Endothelial cell of umbilical vein (primary cell): ENCODE results near the gene KLRG1. TPM values are rescaled to one million over a fixed set of nuclear protein-coding genes. Genes with fewer than 3 reads are reported as not detected.

Source experiments
- BruUV-seq: library from RNA; stranded (reverse); fragments of 400-500 nt; replicated peaks from 2 replicates; lab custom pipeline; 2021; lab: Mats Ljungman, UMichigan
- CTCF ChIA-PET: fragments of 300-600, 350-600 bp; sonication (Branson Sonifier 250); formaldehyde crosslinking; loops from one replicate; lab custom pipeline; 2021; ENCODE audit warnings: antibody characterized with exemption, inconsistent platforms; lab: Charles Lee
- POLR2A ChIA-PET: fragments of 300-600, 350-600 bp; sonication (Branson Sonifier 250); formaldehyde crosslinking; loops from one replicate; lab custom pipeline; 2021; ENCODE audit warnings: antibody characterized with exemption, inconsistent platforms; lab: Charles Lee
- DNase-seq: peaks from one replicate; pipeline ENCODE4 v3.0.0-alpha.2; 2011; ENCODE audit warnings: low read depth, low spot score
- FAIRE-seq: peaks from 2 replicates; lab custom pipeline; 2011; peaks lifted over from hg19 to GRCh38; lab: Jason Lieb, UNC
- H2AFZ ChIP-seq: 2 replicates; pipeline ENCODE4 v1.6.0; 2012; ENCODE audit warnings: low read depth, low read length, control low read depth, inconsistent platforms
- H3K27ac ChIP-seq: 2 replicates; pipeline ENCODE4 v1.5.1; 2011; ENCODE audit warnings: low read depth, mild to moderate bottlenecking, control low read depth, low read length, moderate library complexity; ENCODE audit not compliant: insufficient read depth
- H3K27me3 ChIP-seq, 2 experiments: 2 replicates each; pipeline versions ENCODE4 v1.6.0 to v1.6.1; 2011; ENCODE audit warnings: low read length in 2 of 2, mixed read lengths in 1 of 2; ENCODE audit not compliant: control insufficient read depth in 2 of 2, insufficient read depth in 2 of 2
- H3K36me3 ChIP-seq, 2 experiments: 2 replicates in 1 of 2; 3 replicates in 1 of 2; pipeline ENCODE4 v1.5.1; 2011; ENCODE audit warnings: low read length in 2 of 2, mild to moderate bottlenecking in 1 of 2, moderate library complexity in 1 of 2; ENCODE audit not compliant: control insufficient read depth in 2 of 2, insufficient read depth in 2 of 2; ENCODE audit errors: extremely low read depth in 1 of 2
- H3K4me1 ChIP-seq: 3 replicates; pipeline ENCODE4 v1.5.1; 2011; ENCODE audit warnings: mild to moderate bottlenecking, low read length; ENCODE audit not compliant: control insufficient read depth, insufficient read depth; ENCODE audit errors: extremely low read depth
- H3K4me2 ChIP-seq: 2 replicates; pipeline ENCODE4 v1.6.1; 2011; ENCODE audit warnings: low read length, control low read depth, mixed read lengths; ENCODE audit not compliant: insufficient read depth
- H3K4me3 ChIP-seq, 3 experiments: fragments of 200-600 bp in 1 of 3; sonication (generic), shearing (Covaris generic) in 1 of 3; replicated peaks in 1 of 3; 2 replicates each; pipeline ENCODE4 v1.5.1; 2011 to 2016; ENCODE audit warnings: control low read depth in 3 of 3, low read length in 3 of 3, mild to moderate bottlenecking in 2 of 3, inconsistent platforms in 1 of 3, low read depth in 1 of 3, moderate library complexity in 1 of 3; ENCODE audit not compliant: insufficient read depth in 1 of 3
- H3K79me2 ChIP-seq: 2 replicates; pipeline ENCODE4 v1.6.0; 2012; ENCODE audit warnings: low read length, inconsistent platforms; ENCODE audit not compliant: control insufficient read depth, insufficient read depth
- H3K9ac ChIP-seq: replicated peaks from 2 replicates; pipeline ENCODE3; 2011; ENCODE audit warnings: low read length, control low read depth; ENCODE audit not compliant: insufficient read depth; ENCODE audit errors: extremely low read depth
- H3K9me1 ChIP-seq: replicated peaks from 3 replicates; pipeline ENCODE4 v1.6.0; 2011; ENCODE audit warnings: mild to moderate bottlenecking, low read length; ENCODE audit not compliant: control insufficient read depth, insufficient read depth; ENCODE audit errors: extremely low read depth
- H3K9me3 ChIP-seq: replicated peaks from 2 replicates; pipeline ENCODE4 v1.5.1; 2012; ENCODE audit warnings: low read length, inconsistent platforms; ENCODE audit not compliant: control insufficient read depth, insufficient read depth
- H4K20me1 ChIP-seq: replicated peaks from 2 replicates; pipeline ENCODE3; 2011; ENCODE audit warnings: mild to moderate bottlenecking, low read length; ENCODE audit not compliant: control insufficient read depth, insufficient read depth; ENCODE audit errors: extremely low read depth
- EZH2 ChIP-seq: IDR thresholded peaks from 2 replicates; pipeline ENCODE4 v1.6.1; 2012; ENCODE audit warnings: borderline replicate concordance, low read depth, mild to moderate bottlenecking, moderate library complexity, low read length, inconsistent platforms; ENCODE audit not compliant: severe bottlenecking
- FOS ChIP-seq: IDR thresholded peaks from 2 replicates; pipeline ENCODE4 v1.6.1; 2011; ENCODE audit warnings: mild to moderate bottlenecking, low read length, moderate library complexity, borderline replicate concordance; ENCODE audit not compliant: insufficient read depth
- GATA2 ChIP-seq: IDR thresholded peaks from 2 replicates; pipeline ENCODE4 v1.7.0; 2011; ENCODE audit warnings: low read depth, mild to moderate bottlenecking, moderate library complexity, mixed read lengths, low read length; ENCODE audit not compliant: insufficient read length, insufficient read depth
- JUN ChIP-seq: IDR thresholded peaks from 2 replicates; pipeline ENCODE4 v1.6.1; 2011; ENCODE audit warnings: borderline replicate concordance, low read depth; ENCODE audit not compliant: insufficient read length, insufficient read depth
- POLR2A ChIP-seq: IDR thresholded peaks from 2 replicates; pipeline ENCODE4 v1.6.1; 2012; ENCODE audit warnings: low read depth, mild to moderate bottlenecking, control low read depth, low read length
- POLR2AphosphoS5 ChIP-seq: IDR thresholded peaks from 2 replicates; pipeline ENCODE4 v1.6.1; 2012; ENCODE audit warnings: low read depth, mild to moderate bottlenecking, control low read depth, low read length, moderate library complexity; ENCODE audit not compliant: insufficient read depth
- dilution Hi-C: fragments of 300-500 bp; cut with MboI; formaldehyde crosslinking; loops from one replicate; pipeline ENCODE4 v1.15.0; 2019; ENCODE audit warnings: low sequenced_read_pairs; ENCODE audit not compliant: extremely low pct_ligation_motif_present
- intact Hi-C: fragments of 100-400 bp; cut with micrococcal nuclease; formaldehyde crosslinking; loops from one replicate; pipeline ENCODE4 v1.10.0; 2022
- polyA plus RNA-seq, 4 experiments: library from polyadenylated mRNA; depleted of rRNA in 3 of 4; stranded (reverse) in 3 of 4; unstranded in 1 of 4; fragments of >200 nt; gene quantifications; 2 replicates each; pipeline versions ENCODE4 v1.2.1 to v1.2.3, GENCODE V29; 2011 to 2012; ENCODE audit warnings: missing spikeins in 1 of 4
- total RNA-seq: library from RNA; stranded (reverse); gene quantifications from 2 replicates; pipeline ENCODE4 v1.2.3, GENCODE V29; 2021
- TF ChIP-seq, protein P1 (sequence below), 2 donors: IDR thresholded peaks; 1 replicate in 1 of 2; 2 replicates in 1 of 2; pipeline ENCODE4 v1.5.1; 2011; ENCODE audit warnings: low read length in 2 of 2, mild to moderate bottlenecking in 2 of 2, moderate library complexity in 2 of 2, control low read depth in 1 of 2, inconsistent platforms in 1 of 2, low read depth in 1 of 2; ENCODE audit not compliant: insufficient read depth in 1 of 2; ENCODE audit errors: extremely low read depth in 1 of 2

KLRG1 gene
- total and polyA plus RNA-seq, 2 donors (not counting 3 experiments of a cell fraction or from before 2014, with no cell fraction given), result 4.4 to 15.9 TPM

DNA sequence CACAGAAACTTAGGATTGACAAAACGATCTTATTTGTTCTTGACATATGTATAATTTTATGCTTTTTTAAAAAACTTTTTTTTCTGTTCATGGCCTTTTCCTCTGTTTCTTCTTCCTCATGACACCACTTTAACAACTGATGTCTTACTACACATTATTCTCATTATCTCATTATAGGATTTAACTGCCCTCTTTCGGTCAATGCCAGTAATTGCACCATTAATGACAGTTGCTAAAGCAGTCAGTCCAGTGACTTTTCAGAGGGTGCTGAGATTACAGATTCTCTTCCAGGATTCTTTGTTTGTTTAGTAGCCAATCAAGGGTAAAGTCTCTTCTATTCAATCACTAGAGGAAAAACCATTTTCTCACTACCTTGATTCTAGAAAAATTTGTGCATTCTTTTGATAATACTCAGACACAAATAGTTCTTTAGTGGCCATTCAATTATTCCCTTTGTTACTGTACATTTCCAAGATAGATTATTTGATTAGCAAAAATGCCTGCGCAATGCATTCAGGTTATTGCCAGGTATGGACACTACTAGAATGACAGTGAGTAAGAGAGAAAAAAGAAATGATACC, 50.1 kb downstream of the KLRG1 start:
- ChIA-PET CTCF (interaction anchor here (0.8 to 1.8 kb wide), 13 partner anchors 9 to 495 kb away, joined by 4 to 30 read pairs (median 8); partner anchors contain the start of gene M6PR), POLR2A (no interaction called here)
- FAIRE-seq, result peak; percentile 84
- Histone ChIP-seq H2AFZ (no peak overlapping the region), H3K9ac (no peak overlapping the region), H3K27me3 (peaks cover 7 to 8% of the 10 kb centered on the region in 2 experiments), H4K20me1 (no peaks in the 10 kb centered on the region), H3K36me3 (no peaks in the 10 kb centered on the region), H3K4me2 (no peak overlapping the region), H3K27ac (no peak overlapping the region), H3K4me1 (no peaks in the 10 kb centered on the region), H3K4me3 (no peak overlapping the region), H3K9me3 (no peaks in the 10 kb centered on the region), H3K9me1 (no peaks in the 10 kb centered on the region), H3K79me2 (no peaks in the 10 kb centered on the region)
- dilution Hi-C loops (no loop called here), intact Hi-C loops (loop anchor here (1.0 kb wide), 5 partner anchors 89 to 382 kb away; partner anchors contain the start of gene PHC1)
- BruUV-seq, result no TSS peak
- TF ChIP-seq FOS, result no peak
- no peak for TF ChIP-seq JUN
- TF ChIP-seq POLR2AphosphoS5, result no peak
- no peak for TF ChIP-seq GATA2
- TF ChIP-seq EZH2, result no peak
- TF ChIP-seq, protein P1, sequence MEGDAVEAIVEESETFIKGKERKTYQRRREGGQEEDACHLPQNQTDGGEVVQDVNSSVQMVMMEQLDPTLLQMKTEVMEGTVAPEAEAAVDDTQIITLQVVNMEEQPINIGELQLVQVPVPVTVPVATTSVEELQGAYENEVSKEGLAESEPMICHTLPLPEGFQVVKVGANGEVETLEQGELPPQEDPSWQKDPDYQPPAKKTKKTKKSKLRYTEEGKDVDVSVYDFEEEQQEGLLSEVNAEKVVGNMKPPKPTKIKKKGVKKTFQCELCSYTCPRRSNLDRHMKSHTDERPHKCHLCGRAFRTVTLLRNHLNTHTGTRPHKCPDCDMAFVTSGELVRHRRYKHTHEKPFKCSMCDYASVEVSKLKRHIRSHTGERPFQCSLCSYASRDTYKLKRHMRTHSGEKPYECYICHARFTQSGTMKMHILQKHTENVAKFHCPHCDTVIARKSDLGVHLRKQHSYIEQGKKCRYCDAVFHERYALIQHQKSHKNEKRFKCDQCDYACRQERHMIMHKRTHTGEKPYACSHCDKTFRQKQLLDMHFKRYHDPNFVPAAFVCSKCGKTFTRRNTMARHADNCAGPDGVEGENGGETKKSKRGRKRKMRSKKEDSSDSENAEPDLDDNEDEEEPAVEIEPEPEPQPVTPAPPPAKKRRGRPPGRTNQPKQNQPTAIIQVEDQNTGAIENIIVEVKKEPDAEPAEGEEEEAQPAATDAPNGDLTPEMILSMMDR (IDR thresholded peaks at IDR 0.05; ENCODE audit: extremely low read depth in 1 of 2, insufficient read depth in 1 of 2, low read depth in 1 of 2, low read length in 2 of 2), result peak; percentile 47 to 54
- TF ChIP-seq POLR2A, result no peak
- peak; percentile 63 for DNase-seq
